GM21717 (cell line): ENCODE results near the gene SYT6.

Experiments
- ATAC-seq: cut with Tn5 transposase; IDR thresholded peaks from one replicate; pipeline ENCODE4 v1.9.1; 2021; ENCODE audit warnings: mild to moderate bottlenecking, moderate library complexity; ENCODE audit not compliant: unreplicated experiment

The SYT6 gene

DNA sequence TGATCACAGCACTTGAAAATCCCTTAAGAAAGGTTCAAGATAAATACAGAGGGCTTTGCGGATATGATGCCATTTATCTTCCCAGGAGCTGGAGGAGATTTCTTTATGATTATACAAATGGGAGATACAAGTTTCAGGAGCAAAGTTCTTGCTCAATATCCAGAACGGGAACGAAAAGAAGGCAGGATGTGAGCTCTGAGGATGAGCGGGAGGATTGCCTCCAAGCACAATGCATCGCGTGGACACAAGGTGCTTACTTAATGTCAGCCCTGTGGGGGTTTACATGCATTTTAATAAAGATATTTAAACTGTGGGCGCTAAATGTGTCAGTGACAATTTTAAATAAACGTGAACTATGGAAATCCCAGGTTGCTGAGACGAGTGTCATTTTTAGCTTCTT, 59.0 kb downstream of the SYT6 start:
- ATAC-seq = no peak

DNA sequence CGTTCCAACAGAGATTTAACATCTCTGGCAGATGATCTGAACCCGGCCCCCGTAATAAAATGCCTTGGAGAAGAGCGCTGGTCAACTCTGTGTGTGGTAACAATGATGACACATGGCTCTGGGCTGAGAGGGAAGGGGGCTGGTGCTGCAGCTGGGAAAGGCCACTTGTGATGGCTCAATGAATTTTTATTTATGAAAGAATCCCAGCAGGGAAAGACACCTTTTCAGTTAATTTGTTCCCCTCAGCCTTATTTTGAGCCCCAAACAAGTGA, 59.4 kb downstream of the SYT6 start:
- ATAC-seq = no peak

DNA sequence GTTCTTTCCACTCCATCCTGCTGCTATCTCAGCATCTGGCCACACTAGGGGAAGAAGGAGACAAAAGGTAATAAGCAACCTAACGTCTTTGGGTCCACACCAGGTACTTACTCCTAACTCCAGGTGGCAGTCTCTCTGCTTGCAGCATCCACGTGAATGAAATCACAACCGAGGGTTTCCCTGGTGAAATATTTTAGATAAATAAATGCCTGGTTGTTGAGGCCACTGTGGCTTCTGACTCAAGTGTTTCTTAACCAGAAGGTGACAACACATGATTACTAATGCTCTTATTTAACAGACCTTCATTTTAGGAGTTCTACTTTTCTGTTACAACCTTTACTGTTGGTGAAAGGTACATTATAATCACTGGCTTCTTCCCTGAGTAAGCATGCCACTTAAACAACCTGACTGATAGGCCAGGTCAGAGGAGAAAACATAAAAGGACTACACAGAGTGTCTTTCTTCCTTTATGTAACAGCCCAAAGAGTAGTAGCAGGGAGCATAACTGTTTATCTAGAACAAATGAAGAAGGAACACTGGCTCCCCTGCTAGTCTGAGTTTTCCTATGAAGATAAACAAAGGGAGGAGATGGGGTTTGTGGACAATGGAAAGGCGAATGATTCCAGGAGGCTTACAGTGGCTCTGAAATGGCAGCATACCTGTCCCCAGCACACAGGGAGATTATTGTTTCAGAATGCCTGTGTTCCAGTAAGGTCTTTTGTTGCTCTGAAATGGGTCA, 59.9 kb downstream of the SYT6 start:
- no peak for ATAC-seq

DNA sequence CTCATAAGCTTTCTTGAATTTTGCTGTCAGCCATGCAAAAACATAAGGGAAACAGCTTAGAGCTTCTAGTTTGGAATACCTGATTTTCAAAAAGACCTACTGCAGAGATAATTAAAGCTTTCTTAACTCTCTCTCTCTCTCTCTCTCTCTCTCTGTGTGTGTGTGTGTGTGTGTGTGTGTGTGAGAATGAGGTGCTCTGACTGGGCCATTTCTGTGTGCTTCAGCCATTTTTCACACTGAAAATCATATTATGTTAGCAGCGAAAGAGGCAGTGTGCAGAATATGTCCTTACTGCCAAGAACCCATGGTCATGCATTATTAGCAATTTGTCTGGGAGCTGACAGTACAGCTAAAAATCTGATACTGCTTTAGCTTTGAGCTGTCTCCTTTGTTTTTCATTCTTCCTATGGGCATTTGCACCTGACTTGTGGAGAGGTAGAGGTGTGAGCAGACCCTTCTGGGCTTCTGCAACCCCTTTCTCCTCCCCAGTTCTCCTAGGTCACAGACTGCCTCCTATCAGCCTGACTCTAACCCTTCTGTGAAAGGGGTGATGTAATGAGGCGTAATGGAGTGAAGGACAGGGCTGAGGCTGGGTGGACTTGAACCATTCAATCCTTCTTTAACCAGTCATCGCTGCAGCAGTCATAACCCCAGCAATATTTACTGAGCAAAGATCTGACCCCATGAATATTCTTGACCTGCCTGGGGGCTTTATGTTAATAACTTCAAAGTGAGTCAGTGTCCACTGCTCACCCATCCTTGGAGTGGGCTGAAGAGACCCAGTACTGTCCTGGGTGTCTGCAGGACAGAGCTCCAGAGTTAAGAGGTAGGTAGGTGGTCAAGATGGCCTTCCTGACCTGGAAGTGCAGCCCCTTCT, 61.2 kb downstream of the SYT6 start:
- no peak for ATAC-seq

DNA sequence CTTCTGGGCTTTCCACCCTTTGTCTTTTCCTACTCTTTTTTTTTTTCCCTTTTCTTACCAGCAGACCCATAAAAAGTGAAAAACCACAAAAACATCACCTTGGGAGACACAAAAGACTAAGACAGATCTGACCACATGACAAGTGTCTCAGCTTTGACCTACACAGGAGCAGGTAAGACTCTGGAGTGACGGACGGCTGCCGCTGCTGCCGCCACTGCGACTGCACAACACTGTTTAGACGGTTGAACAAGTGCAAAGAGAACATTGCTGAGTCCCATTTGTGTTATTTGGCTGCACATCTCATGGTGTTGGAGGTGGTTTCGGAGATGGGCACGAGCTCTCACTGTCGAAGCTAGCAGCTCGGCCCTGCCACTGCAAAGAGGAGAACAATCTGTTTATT, 62.0 kb downstream of the SYT6 start:
- no peak for ATAC-seq

DNA sequence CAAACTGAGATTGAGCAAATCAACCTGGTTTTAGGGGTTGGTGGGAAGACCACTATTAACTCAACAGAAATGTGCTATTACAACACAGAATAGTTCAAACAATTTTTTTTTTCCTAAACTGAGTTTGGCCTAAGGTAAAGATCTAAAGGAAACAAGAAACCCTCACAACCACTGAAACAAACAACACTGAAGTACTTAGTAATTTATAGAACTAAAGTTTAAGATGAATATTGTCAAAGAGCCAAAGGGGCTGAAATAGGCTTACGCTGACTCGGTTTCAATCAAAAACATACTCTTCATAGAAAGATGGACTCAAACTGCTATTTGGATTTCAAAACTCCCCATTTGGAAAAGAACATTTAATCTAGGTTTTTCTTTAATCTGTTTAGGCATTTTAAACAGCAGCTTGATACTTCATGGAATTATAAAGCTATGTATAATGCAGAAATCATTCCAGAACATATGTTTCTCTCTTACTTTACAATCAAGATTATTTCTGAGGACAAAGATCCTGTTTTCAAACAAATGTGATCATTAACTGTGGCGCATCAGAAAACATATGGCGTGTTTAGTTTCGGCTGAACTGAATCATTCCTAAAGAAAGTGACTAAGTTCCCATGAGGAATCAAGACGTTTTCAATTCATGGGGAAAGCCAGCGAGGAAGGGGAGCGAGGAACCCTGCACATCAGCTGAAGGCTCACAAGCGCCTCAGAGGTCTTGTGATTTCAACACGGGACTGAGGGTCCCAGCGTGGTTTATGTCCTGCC, 62.7 kb downstream of the SYT6 start:
- ATAC-seq = no peak

DNA sequence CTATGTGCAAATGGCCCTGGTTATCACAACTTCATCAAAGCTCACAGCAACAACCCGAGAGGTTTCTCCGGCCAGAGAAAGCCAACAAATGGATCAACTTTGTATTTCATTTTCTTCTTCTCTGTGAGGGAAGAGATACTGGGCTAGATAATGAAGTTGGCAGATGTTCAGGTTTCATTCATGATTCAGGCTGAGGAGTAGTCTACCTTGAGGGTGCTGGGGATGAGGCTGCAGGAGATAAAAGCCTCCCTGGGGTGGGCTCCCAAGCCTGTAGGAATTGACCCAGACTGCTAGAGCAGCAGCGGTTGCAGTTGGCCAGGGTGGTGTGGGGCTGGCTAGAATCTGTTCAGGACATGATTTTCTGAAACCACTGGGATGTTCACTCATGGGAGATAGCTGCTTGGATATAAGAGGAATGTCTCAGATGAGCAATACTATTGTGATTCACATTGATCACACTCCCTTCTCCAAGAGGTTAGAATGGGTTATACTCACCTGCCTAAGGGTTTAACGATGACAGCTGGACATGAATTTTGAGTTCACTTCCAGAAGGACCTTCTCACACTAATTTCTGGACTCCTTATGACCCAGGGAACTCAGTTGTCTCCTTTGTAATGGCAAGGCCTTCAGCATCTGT, 64.0 kb downstream of the SYT6 start:
- ATAC-seq = no peak

DNA sequence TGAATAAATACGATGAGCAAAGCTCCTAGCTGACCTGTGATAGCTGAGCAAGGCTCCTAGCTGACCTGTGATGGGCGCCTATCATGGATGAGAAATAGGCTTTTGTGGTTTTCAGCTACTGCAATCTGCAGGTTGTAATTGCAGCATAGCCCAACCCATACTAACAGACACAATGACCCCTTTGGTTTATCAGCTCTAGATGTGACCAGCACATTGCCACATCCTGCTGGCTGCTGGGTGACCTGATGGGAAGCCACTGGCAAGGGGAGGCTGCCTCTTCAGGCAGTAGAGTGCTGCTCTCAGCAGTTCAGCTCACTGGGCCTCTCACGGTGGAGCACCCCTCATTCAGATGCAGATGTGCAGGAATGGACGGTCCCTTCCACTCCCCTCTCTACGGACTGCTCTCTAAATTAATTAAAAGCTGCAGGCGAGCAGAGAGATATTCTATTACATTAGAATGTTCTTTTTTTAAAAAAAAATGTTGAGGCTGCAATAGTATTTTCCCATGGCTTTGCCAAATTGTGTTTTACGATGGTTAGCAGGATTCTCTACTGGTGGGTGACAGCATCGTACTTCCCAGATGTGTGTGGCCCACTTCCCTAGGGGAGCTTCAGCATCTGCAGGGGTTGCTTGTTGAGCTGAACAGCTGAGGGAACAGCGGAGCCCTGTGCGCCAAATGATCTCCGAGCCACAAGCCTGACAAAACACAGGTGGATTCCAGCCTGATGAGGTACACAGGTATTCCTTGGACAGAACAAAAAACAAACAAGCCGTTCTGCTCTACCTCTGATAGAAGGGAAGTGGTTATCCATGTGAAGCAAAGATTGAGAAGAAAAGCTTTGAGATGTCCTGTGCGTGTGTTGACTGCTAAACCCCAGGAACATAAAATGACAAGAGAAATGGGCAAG, 65.0 kb downstream of the SYT6 start:
- ATAC-seq = no peak

DNA sequence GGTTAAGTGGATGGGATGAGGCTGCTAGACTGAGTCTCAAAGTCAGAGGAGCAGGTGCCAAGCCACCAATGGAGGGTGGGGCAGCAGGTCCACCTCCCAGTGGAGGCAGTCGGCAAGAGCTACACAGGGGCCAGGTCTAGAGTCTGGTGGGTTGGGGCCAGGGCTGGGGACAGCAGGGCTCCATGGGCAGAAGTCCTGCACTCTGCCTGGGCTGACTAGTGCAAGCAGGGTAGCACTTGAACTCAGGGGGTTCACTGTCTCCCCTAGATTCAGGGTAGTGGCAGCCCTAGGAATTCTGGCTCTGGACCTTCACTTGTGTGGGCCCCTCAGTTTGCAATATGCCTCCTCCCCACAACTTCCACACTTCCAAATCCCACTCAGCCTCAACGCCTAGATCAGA, 66.2 kb downstream of the SYT6 start:
- no peak for ATAC-seq

DNA sequence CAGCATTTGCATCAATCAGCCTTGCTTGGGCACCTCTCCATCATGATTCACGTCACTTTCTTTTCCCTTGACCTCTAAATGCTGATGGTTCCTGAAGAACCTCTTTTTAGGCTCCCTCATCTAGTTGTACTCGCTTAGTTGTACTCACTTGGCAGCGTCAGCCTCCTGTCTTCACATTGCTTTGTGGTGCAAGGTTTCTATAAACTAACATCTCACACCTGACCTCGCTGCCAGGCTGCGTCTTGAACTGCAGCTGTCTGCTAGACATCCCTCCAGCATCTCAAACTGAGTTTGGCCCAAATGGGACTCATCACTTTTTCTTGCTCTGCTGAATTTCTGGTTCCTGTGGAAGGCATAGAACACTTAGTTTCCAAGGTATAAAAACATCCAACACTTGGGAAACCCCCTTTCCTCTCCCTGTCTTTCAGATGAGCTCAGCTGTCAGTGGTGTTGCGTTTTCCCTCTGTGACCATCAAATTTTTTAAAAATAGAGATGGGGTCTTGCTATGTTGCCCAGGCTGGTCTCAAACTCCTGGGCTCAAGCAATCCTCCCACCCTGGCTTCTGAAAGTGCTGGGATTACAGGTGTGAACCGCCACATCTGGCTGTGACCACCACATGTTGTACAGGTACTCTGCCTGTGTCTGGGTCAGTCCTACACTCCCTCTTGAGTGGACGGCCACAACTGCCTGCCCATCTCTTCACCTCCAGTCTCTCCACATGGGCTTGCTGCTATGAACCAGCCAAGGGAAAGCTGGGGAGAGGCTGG, 66.9 kb downstream of the SYT6 start:
- no peak for ATAC-seq

DNA sequence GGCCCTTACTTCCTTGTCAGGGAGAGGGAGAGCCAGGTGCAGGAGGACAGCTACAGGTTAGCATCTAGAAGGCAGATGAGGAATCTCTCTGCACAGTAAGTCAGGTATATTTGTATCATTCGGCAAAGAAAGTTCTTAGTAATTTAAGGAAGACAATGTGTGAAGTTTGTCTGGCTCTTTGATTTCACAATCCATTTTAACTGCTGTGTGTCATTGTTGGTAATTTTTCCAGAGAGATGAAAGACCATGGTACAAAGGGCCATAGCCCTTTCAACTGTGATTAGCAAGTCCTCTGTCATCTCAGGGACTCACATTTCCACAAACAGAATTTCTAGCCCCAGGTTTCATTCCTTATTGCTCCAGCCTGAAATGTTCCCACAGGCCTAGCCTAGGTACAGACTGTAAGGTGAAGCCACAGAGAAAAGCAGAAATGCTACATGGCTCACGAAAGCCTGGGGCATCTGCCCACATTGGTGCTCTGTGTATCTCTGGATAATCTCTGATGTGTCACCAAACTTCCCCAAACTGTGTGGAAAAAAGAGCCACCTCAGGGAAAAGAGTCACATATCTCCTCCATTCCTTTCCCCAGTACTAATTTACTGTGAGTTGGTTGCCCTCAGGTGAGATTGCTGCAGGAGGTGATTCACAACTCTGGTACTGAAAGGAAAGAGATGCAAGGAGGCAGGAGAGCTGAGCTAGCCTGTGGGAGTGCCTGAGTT, 70.6 kb downstream of the SYT6 start:
- ATAC-seq = no peak

DNA sequence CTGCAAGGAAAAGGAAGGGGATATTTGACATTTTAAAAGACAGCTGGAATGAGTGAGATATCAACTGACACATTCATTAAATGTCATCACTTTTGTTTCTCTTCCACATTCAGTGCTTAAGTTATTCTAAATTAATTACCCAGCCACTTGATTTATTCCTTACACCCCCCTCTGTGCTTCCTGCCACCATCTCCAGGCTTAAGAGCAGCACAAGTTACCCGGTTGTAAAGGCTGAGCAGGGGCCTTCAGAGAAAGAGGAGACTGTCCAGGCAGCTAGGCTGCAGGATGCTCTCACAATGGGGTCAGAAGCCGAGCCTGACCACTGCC, 71.4 kb downstream of the SYT6 start:
- no peak for ATAC-seq

DNA sequence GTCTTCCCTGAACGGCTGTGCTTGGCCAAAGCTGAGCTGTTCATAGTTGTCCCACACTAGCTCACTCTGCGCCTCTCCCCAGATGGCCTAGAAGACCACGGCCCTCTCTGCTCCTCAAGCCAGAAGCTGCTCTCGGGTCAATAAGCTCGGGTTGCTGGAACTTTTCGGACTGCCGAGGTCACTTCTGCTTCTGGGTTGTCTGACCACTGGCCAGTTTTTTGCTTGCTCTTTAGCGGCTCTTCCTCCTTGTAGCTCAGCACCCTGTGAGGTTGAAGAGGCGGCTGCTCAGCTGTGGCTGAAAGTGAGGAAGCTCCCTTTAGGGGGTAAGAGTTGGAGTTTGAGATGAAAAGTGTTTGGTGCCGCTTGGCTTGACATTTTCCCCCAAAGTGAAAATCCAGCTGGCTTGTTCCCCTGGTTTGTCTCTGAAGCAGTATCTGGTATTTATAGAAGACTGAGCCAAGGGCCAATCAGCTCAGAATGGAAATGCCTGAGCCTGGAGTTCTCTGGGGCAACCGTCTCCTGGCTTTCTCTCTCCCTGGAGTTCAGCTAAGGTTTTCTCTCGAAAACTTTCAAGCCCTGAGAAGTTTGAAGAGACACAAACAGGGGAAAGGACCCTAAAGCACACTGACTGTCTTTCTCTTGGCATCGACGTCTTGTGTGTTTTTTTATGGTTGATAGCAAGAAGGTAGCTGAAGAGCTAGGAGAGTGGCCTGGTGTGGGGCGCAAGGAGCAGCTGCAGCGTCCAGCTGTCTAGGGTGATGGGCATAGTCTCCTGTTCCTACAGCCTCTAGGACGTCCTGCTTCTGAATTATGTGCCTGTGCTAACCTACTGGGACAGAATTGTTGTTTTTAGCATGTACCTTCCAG, 72.0 kb downstream of the SYT6 start:
- no peak for ATAC-seq

DNA sequence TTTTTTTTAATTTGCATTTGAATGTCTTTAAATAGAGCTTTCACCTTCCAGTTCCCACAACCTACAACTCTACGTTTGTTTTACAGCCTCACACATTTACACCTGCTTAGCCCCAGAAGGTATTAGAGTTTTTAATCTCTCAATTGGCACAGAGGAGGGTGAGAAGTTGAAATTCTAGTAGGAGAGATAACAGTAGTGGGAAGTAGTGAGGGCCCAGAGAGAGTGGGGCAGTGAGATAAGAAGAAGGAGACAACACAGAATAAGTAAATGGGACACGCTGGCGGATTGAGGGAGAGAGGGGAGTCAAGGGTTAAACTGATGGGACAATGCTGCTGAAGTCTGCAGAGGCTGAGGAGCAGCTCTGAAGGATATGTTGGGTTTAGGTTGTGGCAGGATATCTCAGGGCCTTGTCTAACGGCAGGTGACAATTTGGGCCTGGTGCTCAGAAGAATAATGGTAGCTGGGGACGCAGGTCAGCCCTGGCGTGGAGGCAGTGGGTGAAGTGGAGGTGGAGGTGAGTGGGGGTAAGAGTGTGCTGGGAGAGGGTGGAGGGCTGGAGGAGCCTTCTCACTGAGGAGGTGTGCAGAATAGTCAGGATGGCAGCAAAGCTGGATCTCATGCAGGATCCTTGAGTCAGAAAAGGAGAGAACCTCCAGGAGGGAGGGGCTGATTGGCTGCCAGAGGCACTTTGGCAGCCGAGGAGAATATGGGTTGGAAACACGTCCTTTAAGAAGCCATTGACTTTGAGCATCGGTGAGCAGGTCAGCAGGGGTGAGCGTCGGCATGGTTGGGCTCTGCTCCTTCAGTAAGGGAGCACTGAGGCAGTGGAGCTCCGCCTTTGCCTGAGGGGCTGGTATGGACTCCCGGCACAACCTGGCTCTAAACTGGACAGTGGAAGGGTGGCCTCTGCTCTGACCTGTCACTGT, 72.9 kb downstream of the SYT6 start:
- no peak for ATAC-seq

DNA sequence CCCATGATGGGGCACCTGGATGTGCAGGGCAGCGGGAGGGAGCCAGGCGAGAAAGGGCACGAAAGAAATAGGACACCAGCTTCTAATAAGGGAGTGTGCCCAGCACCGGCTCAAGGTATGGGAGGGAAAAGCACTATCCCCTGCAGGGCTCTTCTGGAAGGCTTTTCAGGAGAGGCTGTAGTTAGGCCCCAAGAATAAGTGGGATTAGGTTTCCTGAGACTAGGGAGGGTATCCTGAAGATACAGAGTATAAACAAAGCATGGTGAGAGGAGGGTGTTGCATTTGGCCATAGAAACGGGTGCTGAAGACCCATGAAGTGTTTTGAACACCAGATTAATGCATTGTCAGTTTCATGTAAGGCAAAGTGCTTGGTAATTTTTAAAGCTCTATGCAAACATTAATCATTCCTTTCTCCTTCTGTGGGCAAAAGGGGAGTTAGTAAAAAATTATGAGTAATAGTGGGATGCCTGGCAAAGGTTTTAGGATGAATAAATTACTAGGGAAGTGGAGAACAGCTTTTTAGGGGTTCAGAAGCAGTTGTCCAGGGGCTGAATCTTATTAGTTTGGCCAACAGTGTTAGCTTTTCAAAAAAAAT, 74.0 kb downstream of the SYT6 start:
- ATAC-seq = no peak

DNA sequence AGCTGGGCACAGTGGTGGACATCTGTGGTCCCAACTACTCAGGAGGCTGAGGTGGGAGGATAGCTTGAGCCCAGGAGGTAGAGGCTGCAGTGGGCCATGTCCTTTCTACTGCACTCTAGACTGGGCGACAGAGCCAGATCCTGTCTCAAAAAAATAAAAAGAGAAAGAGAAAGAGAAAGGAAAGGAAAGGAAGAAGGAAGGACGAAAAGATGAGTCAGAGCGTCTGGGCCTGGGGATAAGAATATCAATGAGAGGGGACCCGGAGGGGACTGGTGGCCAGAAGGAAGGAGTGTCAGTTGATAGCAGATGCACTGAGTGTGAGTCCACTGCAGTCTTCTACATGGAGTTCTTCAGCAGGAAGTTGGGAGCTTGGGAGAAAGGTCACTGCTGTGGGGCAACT, 75.6 kb downstream of the SYT6 start:
- no peak for ATAC-seq

DNA sequence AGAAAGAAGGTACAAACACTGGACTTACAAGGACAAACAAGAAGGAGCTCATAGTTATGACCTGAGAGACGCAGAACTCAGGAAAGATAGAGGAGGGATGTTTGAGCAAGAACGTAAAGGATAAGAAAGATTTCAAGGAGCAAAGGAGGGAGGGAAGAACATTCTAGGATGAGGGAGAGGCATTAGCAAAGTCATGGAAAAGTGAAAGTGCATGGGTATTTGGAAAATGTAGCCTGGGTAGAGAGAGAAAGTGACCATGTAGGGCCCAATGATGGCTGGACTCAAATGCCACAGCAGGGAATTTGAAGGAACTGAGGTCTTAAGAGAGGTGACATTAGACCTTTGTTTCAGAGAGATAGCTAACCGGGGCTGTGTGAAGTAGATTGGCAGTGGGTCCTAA, 76.5 kb downstream of the SYT6 start:
- ATAC-seq = no peak
